ENCODE data around the gene BAZ2B. TPM values are rescaled to one million over a fixed set of nuclear protein-coding genes. Genes with fewer than 3 reads are reported as not detected.

Gene BAZ2B
- total and polyA plus RNA-seq, 2 donors (not counting 3 experiments of a cell fraction or from before 2014, with no cell fraction given) = 22.1 to 73.8 TPM

- FAIRE-seq (no peak), DNase-seq (ENCODE audit: low read depth, low spot score) (no peak)
- Histone ChIP-seq H3K4me1 (ENCODE audit: control insufficient read depth, extremely low read depth, insufficient read depth, low read length) (no peaks in the 10 kb centered on the region), H3K79me2 (ENCODE audit: control insufficient read depth, insufficient read depth, low read length) (no peaks in the 10 kb centered on the region), H4K20me1 (replicated peaks; ENCODE audit: control insufficient read depth, extremely low read depth, insufficient read depth, low read length) (no peaks in the 10 kb centered on the region), H2AFZ (ENCODE audit: low read depth, low read length) (no peak overlapping the region), H3K36me3 (ENCODE audit: control insufficient read depth in 2 of 2, extremely low read depth in 1 of 2, insufficient read depth in 2 of 2, low read length in 2 of 2) (no peaks in the 10 kb centered on the region), H3K27me3 (ENCODE audit: control insufficient read depth in 2 of 2, insufficient read depth in 2 of 2, low read length in 2 of 2) (no peaks in the 10 kb centered on the region), H3K4me2 (ENCODE audit: insufficient read depth, low read length) (no peak overlapping the region), H3K27ac (ENCODE audit: insufficient read depth, low read depth, low read length) (no peak overlapping the region), H3K4me3 (replicated peaks in 1 of 3; ENCODE audit: insufficient read depth in 1 of 3, low read depth in 1 of 3, low read length in 3 of 3) (no peak overlapping the region), H3K9me3 (replicated peaks; ENCODE audit: control insufficient read depth, insufficient read depth, low read length) (no peaks in the 10 kb centered on the region), H3K9me1 (replicated peaks; ENCODE audit: control insufficient read depth, extremely low read depth, insufficient read depth, low read length) (peaks cover 2% of the 10 kb centered on the region), H3K9ac (replicated peaks; ENCODE audit: extremely low read depth, insufficient read depth, low read length) (no peak overlapping the region)
- dilution Hi-C loops (cut with MboI; ENCODE audit: extremely low pct_ligation_motif_present, low sequenced_read_pairs) (no loop called here), intact Hi-C loops (cut with micrococcal nuclease) (no loop called here)
- ChIA-PET CTCF (interaction anchor here (1.3 to 1.5 kb wide), 2 partner anchors 11 to 564 kb away, joined by 3 read pairs; no protein-coding TSS in a partner anchor), POLR2A (no interaction called here)
- no TSS peak for BruUV-seq (replicated peaks)
- TF ChIP-seq GATA2 (IDR thresholded peaks at IDR 0.05; ENCODE audit: insufficient read depth, insufficient read length, low read depth, low read length) = no peak
- TF ChIP-seq POLR2AphosphoS5 (IDR thresholded peaks at IDR 0.05; ENCODE audit: insufficient read depth, low read depth, low read length) = no peak
- no peak for TF ChIP-seq EZH2 (IDR thresholded peaks at IDR 0.05; ENCODE audit: borderline replicate concordance, low read depth, low read length, severe bottlenecking)
- no peak for TF ChIP-seq MYC (IDR thresholded peaks at IDR 0.05; ENCODE audit: low read depth, low read length)
- no peak for TF ChIP-seq POLR2A (IDR thresholded peaks at IDR 0.05; ENCODE audit: low read depth, low read length)
- no peak for TF ChIP-seq CTCF (IDR thresholded peaks at IDR 0.05; ENCODE audit: extremely low read depth in 1 of 2, insufficient read depth in 1 of 2, low read depth in 1 of 2, low read length in 2 of 2)
- no peak for TF ChIP-seq MAX (IDR thresholded peaks at IDR 0.05; ENCODE audit: insufficient read depth, insufficient read length)
- TF ChIP-seq JUN (IDR thresholded peaks at IDR 0.05; ENCODE audit: borderline replicate concordance, insufficient read depth, insufficient read length, low read depth) = no peak
- TF ChIP-seq FOS (IDR thresholded peaks at IDR 0.05; ENCODE audit: borderline replicate concordance, insufficient read depth, low read length) = no peak
These were observed 336.6 kb downstream of the BAZ2B start for GRCh38 chr2:159279700-159280099.

Data from endothelial cell of umbilical vein (primary cell).